Skeletal muscle satellite cell (primary cell): ENCODE measurements around the gene PPRC1.

ENCODE experiments used
- H3K27me3 ChIP-seq: 2 replicates; pipeline ENCODE4 v1.7.0; 2013; ENCODE audit warnings: low read length; ENCODE audit not compliant: control insufficient read depth, insufficient read depth
- H3K36me3 ChIP-seq: 2 replicates; pipeline ENCODE4 v1.7.0; 2013; ENCODE audit warnings: mild to moderate bottlenecking, control low read depth, low read length; ENCODE audit not compliant: insufficient read depth
- H3K4me1 ChIP-seq: 2 replicates; pipeline ENCODE4 v1.7.0; 2013; ENCODE audit warnings: low read length; ENCODE audit not compliant: control insufficient read depth, insufficient read depth
- H3K4me2 ChIP-seq: 2 replicates; pipeline ENCODE4 v1.7.0; 2013; ENCODE audit warnings: mild to moderate bottlenecking, low read length
- H3K4me3 ChIP-seq: 2 replicates; pipeline ENCODE4 v1.7.0; 2013; ENCODE audit warnings: low read length
- H3K9ac ChIP-seq: 2 replicates; pipeline ENCODE4 v1.7.0; 2013; ENCODE audit warnings: mild to moderate bottlenecking, low read depth, low read length, moderate library complexity
- H3K9me3 ChIP-seq: replicated peaks from 2 replicates; pipeline ENCODE4 v1.7.0; 2013; ENCODE audit warnings: mild to moderate bottlenecking, control low read depth, low read length

The PPRC1 gene

DNA sequence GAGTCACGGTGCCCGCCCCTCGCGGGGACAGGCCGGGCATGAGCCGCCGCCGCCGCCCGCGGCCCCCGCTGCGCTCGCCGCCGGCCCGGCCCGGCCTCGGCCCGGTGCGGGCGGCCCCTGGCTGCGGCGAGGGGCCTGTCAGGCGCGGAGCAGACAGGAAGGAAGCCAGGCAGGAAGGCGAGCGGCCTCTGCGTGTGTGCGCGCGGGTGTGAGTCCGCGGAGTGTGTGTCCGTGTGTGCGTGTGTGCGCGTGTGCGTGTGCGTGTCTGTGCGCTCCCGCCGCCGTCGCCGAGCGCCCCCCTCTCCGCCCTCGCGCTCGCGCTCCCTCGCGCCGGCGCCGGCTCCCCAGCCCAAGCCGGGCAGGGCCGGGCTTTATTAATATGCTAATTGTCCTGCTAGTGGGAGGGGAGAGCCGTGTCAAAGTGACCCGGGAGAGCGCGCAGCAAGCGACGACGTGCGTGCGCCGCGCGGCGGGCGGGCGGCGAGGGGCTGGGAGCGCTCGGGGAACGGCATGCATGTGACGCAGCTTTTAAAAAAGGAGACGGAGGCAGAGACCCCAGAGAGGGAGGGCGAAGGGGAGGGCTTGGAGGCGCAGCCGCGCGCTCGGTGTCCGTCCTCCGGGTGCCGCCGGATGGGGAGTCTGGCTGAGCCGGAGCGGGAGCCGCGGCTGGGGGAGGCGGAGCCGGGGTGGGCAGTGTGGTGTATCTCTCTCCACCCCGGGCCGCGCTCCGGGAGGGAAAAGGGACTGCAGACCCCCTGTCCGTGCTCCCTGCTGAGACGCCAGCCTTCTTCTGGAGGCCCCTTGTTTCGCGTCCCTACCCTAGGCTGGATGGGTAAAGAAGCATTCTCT, 12.5 kb upstream of the PPRC1 start, which contains the start of gene LDB1:
LDB1 (minus strand) TSS at position 227 of the 849 bp plus-strand sequence. CDS start 258 bp downstream, outside the sequence.
- Histone ChIP-seq H3K36me3 (no peaks in the 10 kb centered on the region), H3K4me3 (peak within 1 kb of the TSS; percentile 95), H3K4me1 (peaks cover 50% of the 10 kb centered on the region), H3K27me3 (no peaks in the 10 kb centered on the region), H3K9ac (peak within 1 kb of the TSS; percentile 93), H3K4me2 (peak within 1 kb of the TSS; percentile 90), H3K9me3 (no peaks in the 10 kb centered on the region)

DNA sequence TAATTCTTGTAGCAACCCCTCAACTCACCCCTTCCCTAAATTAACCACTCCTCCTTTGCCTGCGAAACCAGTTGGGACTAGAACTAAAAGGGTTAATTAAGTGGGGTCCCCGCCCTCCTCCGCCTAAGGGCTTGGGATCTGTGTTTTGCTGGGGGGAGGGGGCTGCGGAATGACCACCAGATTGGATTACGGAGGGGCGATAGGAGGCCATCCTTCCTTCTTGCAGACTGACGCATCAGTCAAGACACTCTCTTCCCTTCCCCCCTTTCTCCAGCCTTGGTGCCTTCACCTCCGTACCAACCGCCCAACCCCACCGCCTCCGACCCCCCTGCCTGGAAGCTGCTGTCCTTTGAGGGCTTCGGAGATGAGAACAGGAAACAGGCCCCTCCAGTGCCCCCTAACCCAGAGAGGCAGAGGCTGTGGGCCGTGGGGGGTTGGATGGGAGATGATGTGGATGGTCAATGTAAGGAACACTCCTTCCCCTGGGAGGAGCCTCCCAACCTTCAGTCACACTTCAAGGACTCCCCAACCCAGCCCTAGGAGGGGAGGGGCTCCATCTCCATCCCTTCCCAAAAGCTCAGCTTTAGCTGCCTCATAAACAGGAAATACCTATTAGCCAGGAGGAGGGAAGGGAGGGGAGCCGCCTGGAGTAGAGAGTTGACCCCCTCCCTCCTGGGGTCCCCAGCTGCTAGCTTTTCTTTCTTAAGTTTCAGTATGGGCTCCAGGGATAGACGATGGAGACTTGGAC, 11.7 kb upstream of the PPRC1 start:
- no peaks in the 10 kb centered on the region for H3K27me3 ChIP-seq
- peaks cover 43% of the 10 kb centered on the region for H3K4me1 ChIP-seq
- no peaks in the 10 kb centered on the region for H3K9me3 ChIP-seq
- H3K9ac ChIP-seq: peak overlapping the region; percentile 93
- no peaks in the 10 kb centered on the region for H3K36me3 ChIP-seq
- H3K4me3 ChIP-seq: peak overlapping the region; percentile 95
- peak overlapping the region; percentile 90 for H3K4me2 ChIP-seq

DNA sequence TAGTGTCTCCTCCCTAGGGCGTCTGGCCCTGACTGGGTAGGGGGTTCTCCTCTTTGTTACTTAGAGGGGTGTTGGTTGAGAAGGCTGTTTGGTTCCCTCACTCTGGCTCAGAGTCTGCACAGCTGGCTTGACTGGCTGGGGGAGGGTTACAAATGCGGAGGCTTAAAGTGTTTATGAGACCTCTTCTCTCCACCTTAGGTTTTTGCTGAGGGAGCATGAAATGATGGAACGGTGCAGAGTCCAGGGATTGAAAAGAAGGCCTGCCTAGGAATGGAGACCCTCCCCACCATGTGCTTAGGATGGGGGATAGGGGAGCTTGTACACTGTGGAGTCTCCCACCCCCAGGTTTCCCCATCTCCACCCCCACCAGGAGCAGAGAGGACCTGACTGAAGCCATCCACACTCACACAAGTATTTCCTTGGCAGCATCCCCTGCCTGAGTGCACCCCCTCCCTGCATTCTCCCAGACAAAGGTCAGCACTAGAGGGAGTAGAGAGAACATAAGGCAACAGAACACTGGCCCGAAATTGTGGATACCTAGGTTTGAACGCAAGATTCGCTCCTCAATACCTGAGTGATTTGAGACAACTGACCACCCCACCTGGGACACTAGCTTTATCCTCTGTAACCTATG, 11.0 kb upstream of the PPRC1 start:
- no peaks in the 10 kb centered on the region for H3K36me3 ChIP-seq
- peaks cover 38% of the 10 kb centered on the region for H3K4me1 ChIP-seq
- peak overlapping the region; percentile 90 for H3K4me2 ChIP-seq
- H3K4me3 ChIP-seq: no peak overlapping the region
- H3K27me3 ChIP-seq: no peaks in the 10 kb centered on the region
- H3K9me3 ChIP-seq: no peaks in the 10 kb centered on the region
- H3K9ac ChIP-seq: no peak overlapping the region

DNA sequence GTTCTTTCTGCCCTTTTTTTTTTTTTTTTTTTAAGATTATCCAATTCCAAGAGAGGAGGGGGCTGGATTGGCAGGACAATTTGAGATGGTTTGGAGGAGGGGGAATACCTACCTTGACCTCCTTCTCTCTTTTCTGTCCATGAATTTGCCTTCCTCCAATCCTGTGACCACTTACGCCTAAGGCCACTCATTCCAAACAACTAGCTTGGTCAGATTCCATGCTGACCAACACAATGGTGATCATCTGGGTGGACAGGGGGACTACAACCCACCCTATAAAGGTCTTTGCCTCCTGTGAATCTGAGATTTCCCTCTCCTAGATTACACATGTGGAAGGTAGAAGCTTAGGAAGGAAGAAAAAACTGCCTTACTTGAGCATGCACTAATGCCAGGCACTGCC, 10.4 kb upstream of the PPRC1 start:
- Histone ChIP-seq H3K4me1 (peaks cover 33% of the 10 kb centered on the region), H3K4me3 (no peak overlapping the region), H3K36me3 (no peaks in the 10 kb centered on the region), H3K9ac (no peak overlapping the region), H3K9me3 (no peaks in the 10 kb centered on the region), H3K27me3 (no peaks in the 10 kb centered on the region), H3K4me2 (no peak overlapping the region)

DNA sequence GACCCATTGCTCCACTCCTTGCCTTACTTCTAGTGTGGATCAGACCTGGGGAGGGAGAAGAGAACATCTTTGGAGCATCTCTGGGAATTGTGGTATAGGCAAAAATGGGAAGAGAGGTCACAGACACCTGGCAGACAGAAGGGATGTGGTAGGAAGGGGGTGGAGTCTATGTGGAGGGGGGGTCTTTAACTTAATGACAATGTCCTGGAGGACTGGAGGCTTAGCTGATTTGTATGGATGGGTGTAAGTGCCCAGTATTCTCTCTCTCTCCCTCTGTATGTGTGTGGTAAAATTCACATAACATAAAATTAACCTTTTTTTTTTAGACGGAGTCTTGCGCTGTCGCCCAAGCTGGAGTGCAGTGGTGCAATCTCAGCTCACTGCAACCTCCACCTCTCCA, 9.6 kb upstream of the PPRC1 start:
- peaks cover 33% of the 10 kb centered on the region for H3K4me1 ChIP-seq
- H3K9me3 ChIP-seq: no peaks in the 10 kb centered on the region
- no peak overlapping the region for H3K4me2 ChIP-seq
- no peaks in the 10 kb centered on the region for H3K36me3 ChIP-seq
- no peaks in the 10 kb centered on the region for H3K27me3 ChIP-seq
- H3K4me3 ChIP-seq: no peak overlapping the region
- H3K9ac ChIP-seq: no peak overlapping the region

DNA sequence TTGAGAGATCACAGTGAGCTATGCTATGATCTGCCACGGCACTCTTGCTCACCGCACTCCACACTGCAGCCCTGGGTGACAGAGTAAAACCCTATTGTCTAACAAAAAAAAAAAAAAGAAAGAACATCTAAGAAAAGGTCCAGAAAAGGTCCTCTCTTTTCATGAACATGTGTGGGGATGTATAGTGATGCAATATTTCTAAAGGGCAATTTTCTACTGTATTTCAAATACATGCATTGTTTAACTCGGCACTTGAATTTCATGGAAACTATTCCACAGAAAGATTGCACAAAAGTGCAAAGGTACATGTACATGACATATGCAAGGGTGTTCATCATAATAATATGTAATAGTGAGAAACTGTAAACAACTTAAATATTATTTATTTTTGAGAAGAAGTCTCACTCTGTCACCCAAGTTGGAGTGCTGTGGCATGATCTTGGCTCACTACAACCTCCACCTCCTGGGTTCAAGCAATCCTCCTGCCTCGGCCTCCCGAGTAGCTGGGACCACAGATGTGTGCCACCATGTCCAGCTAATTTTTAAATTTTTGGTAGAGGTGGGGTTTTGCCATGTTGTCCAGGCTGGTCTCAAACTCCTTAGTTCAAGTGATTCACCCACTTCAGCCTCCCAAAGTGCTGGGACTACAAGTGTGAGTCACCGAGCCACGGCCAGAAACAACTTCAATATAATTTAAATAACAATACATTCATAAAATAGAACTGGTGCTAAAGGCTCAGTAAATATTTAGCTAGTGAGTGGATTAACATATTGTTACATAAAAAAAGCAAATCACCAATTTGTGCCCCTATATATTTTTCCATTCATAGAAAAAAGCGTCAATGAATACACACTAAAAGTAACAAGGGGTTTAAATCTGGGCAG, 1.3 kb upstream of the PPRC1 start:
- no peaks in the 10 kb centered on the region for H3K27me3 ChIP-seq
- H3K36me3 ChIP-seq: peaks cover 5% of the 10 kb centered on the region
- no peaks in the 10 kb centered on the region for H3K9me3 ChIP-seq
- H3K4me3 ChIP-seq: no peak overlapping the region
- H3K4me1 ChIP-seq: peaks cover 40% of the 10 kb centered on the region
- no peak overlapping the region for H3K9ac ChIP-seq
- H3K4me2 ChIP-seq: peak overlapping the region; percentile 91

DNA sequence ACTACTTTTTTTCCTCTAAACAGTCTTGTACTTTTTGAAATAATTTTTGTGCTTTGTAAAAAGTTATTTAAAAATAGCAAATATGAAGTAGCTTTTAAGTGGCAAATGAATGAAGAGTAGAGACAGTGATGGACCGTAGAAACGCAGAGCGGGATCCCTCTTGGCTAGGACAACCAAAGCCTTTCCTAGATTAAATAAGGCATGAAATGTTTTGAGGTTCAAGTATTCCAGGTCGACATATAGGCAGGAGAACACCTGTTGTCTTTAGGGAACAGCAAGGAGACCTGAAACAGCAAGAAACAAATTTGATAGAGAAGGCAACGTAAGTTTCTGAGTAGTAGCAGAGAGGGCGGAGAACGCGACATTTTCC, 662 bp upstream of the PPRC1 start:
- Histone ChIP-seq H3K4me3 (peak overlapping the region; percentile 83), H3K27me3 (no peaks in the 10 kb centered on the region), H3K9me3 (no peaks in the 10 kb centered on the region), H3K36me3 (peaks cover 5% of the 10 kb centered on the region), H3K4me1 (peaks cover 40% of the 10 kb centered on the region), H3K9ac (no peak overlapping the region), H3K4me2 (peak overlapping the region; percentile 91)

DNA sequence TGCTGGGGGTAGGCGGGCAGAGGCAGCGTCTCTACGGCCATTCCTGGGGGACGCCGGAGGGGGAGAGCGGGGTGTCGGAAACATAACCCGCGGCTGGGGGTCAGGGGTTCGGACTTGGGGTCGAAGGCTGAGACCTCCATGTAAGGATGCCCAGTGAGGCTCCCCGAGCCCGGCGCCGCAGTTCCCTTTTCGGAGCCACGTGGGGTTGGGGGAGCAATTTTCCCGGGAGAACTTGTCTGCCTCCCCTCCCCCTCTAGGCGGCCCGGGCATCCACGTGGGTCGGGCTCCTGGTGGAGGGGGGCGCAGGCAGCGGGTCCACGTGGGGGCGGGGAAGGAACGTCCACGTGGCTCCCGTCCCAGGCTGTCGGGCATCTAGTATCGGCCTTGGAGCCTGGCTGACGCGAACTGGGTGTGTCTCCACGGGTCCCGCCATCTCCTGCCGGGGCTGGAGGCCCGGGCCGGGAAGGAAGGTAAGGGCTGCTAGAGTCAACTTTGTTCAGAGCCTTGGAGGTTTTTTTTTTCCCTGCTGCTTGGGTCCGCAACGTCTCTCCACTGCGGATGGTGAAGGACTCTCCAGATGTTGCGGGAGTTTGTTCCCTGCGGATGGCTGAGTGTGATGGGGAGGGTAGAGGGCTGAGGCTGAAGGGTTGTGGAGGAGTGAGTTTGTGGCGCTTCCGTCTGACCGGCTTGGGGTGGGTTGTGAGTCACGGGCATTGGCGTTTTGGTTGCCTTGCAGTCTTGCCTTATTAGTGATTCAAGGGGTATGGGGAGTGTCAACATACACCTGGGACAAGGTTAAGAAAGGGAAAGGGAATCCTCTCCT, 744 bp downstream of the PPRC1 start:
- peak overlapping the region; percentile 83 for H3K4me3 ChIP-seq
- peak overlapping the region; percentile 98 for H3K9ac ChIP-seq
- H3K4me2 ChIP-seq: peak overlapping the region; percentile 91
- H3K36me3 ChIP-seq: peaks cover 16% of the 10 kb centered on the region
- H3K9me3 ChIP-seq: no peaks in the 10 kb centered on the region
- peaks cover 30% of the 10 kb centered on the region for H3K4me1 ChIP-seq
- no peaks in the 10 kb centered on the region for H3K27me3 ChIP-seq

DNA sequence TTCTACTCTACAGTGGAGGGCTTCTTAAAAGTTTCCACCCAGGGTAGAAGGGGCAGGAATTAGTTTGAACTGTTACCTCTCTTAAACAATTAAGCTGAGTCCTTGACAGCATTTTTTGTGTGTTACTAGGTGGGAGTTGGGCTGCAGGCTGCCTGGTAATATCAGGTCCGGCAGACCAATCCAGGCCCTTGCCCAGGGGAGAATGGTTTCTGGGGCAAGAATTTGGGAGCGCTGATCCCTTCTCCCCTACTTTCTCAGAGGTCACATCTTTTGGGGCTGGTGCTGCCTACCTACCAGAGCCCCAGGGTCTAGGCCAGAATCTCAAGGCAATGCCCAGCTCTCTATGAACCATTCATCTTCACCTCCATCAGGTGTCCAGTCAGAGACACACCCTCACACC, 1.6 kb downstream of the PPRC1 start:
- Histone ChIP-seq H3K9ac (peak overlapping the region; percentile 98), H3K4me2 (peak overlapping the region; percentile 91), H3K27me3 (no peaks in the 10 kb centered on the region), H3K4me3 (peak overlapping the region; percentile 83), H3K4me1 (peaks cover 30% of the 10 kb centered on the region), H3K9me3 (no peaks in the 10 kb centered on the region), H3K36me3 (peaks cover 24% of the 10 kb centered on the region)

DNA sequence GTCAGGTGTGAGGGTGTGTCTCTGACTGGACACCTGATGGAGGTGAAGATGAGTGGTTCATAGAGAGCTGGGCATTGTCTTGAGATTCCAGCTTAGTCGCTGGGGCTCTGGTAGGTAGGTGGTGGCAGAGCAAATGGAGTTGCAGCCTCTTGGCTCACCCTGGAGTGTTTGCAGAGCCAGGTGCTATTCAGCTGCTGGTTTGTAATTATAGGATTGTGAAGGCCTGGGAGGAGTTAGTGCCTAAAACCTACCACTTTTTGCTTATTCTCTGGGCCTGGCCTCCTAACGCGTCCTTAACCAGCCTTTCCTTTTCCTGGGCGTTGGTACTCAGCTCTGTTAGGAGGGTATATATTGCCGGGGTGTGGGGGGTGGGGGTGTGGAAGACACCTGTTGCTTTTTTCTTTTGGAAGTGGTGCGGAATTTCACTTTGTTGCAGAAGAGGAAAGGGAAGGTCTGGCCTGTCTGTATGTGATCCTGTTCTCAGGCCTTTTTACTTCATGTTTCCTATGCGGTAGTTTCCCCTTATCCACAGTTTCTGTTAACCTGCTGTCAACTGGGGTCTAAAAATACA, 3.2 kb downstream of the PPRC1 start:
- Histone ChIP-seq H3K27me3 (no peaks in the 10 kb centered on the region), H3K4me3 (no peak overlapping the region), H3K4me1 (peaks cover 30% of the 10 kb centered on the region), H3K4me2 (peak overlapping the region; percentile 49), H3K9me3 (no peaks in the 10 kb centered on the region), H3K9ac (no peak overlapping the region), H3K36me3 (peaks cover 41% of the 10 kb centered on the region)
